ENCODE data around the gene MACROD2.

The MACROD2 gene

DNA sequence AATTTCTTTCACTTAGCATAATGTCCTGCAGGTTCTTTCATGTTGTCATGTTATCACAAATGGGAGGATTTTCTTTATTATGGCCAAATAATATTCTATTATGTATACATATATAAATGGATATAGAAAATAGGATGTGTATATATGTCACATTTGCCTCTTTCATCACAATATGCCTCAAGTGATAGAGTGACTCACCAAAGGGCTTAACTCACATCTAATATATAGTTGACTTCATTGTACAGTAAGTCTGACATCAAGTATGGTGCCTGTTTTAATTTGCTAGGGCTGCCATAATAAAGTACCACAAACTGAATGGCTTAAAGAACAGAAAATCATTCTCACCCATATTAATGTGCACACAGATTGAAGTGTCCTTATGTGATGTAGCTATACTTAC lies 778.2 kb downstream of the MACROD2 start:
- H4K20me1 ChIP-seq (ENCODE audit: low read depth, low read length), result no peaks in the 10 kb centered on the region

DNA sequence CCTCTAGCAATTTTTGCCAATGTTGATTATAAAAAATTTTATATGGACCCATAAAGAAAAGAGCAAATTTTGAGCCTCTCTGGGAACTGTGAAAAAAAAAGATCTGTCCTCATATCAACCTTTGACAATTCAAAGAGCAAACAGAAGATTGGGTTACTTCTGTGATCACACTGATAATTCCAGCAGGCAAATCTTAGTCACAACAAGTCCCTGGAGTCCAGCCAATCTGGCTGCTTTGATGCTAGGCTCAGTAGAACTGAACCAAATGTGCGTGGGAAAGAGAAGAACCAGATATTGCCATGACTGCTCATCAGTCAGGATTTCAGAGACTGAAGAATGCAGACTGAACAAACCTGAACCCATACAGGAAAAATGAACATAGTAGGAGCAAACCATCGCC lies 780.5 kb downstream of the MACROD2 start:
- Histone ChIP-seq H3K9ac (ENCODE audit: low read length) (no peak overlapping the region), H3K36me3 (ENCODE audit: low read length) (no peaks in the 10 kb centered on the region), H3K4me3 (ENCODE audit: insufficient read depth, low read length, poor library complexity, severe bottlenecking) (no peak overlapping the region), H3F3A (ENCODE audit: insufficient read depth) (no peaks in the 10 kb centered on the region), H3K79me2 (ENCODE audit: insufficient read depth, low read length) (no peaks in the 10 kb centered on the region), H3K27me3 (ENCODE audit: low read length) (no peaks in the 10 kb centered on the region), H2AFZ (ENCODE audit: low read depth, low read length, severe bottlenecking) (no peak overlapping the region), H3K27ac (ENCODE audit: low read depth, low read length) (no peak overlapping the region), H4K20me1 (ENCODE audit: low read depth, low read length) (no peaks in the 10 kb centered on the region), H3K9me2 (replicated peaks; ENCODE audit: insufficient read depth, low read length) (no peaks in the 10 kb centered on the region), H3K9me3 (ENCODE audit: insufficient read depth, low read length) (no peaks in the 10 kb centered on the region), H3K4me2 (ENCODE audit: low read depth, low read length, poor library complexity, severe bottlenecking) (no peak overlapping the region)
- TF ChIP-seq EZH2phosphoT487 (conservative IDR thresholded peaks at IDR 0.05; ENCODE audit: low read length), result no peak
- TF ChIP-seq, protein P1, sequence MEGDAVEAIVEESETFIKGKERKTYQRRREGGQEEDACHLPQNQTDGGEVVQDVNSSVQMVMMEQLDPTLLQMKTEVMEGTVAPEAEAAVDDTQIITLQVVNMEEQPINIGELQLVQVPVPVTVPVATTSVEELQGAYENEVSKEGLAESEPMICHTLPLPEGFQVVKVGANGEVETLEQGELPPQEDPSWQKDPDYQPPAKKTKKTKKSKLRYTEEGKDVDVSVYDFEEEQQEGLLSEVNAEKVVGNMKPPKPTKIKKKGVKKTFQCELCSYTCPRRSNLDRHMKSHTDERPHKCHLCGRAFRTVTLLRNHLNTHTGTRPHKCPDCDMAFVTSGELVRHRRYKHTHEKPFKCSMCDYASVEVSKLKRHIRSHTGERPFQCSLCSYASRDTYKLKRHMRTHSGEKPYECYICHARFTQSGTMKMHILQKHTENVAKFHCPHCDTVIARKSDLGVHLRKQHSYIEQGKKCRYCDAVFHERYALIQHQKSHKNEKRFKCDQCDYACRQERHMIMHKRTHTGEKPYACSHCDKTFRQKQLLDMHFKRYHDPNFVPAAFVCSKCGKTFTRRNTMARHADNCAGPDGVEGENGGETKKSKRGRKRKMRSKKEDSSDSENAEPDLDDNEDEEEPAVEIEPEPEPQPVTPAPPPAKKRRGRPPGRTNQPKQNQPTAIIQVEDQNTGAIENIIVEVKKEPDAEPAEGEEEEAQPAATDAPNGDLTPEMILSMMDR (IDR thresholded peaks at IDR 0.05; ENCODE audit: insufficient read depth, low read length, poor library complexity, severe bottlenecking), result no peak

More for the DNA sequence above, 778.2 kb downstream of the MACROD2 start:
- Histone ChIP-seq H3K9ac (ENCODE audit: low read length) (no peak overlapping the region), H3K79me2 (ENCODE audit: insufficient read depth, low read length) (no peaks in the 10 kb centered on the region), H3K4me3 (ENCODE audit: insufficient read depth, low read length, poor library complexity, severe bottlenecking) (no peak overlapping the region), H2AFZ (ENCODE audit: low read depth, low read length, severe bottlenecking) (no peak overlapping the region), H3K36me3 (ENCODE audit: low read length) (no peaks in the 10 kb centered on the region), H3F3A (ENCODE audit: insufficient read depth) (no peaks in the 10 kb centered on the region), H3K4me2 (ENCODE audit: low read depth, low read length, poor library complexity, severe bottlenecking) (no peak overlapping the region), H3K9me2 (replicated peaks; ENCODE audit: insufficient read depth, low read length) (no peaks in the 10 kb centered on the region), H3K27me3 (ENCODE audit: low read length) (no peaks in the 10 kb centered on the region), H3K9me3 (ENCODE audit: insufficient read depth, low read length) (no peaks in the 10 kb centered on the region), H3K27ac (ENCODE audit: low read depth, low read length) (no peak overlapping the region)
- TF ChIP-seq, protein P1 (IDR thresholded peaks at IDR 0.05; ENCODE audit: insufficient read depth, low read length, poor library complexity, severe bottlenecking), result no peak
- TF ChIP-seq EZH2phosphoT487 (conservative IDR thresholded peaks at IDR 0.05; ENCODE audit: low read length), result no peak

DNA sequence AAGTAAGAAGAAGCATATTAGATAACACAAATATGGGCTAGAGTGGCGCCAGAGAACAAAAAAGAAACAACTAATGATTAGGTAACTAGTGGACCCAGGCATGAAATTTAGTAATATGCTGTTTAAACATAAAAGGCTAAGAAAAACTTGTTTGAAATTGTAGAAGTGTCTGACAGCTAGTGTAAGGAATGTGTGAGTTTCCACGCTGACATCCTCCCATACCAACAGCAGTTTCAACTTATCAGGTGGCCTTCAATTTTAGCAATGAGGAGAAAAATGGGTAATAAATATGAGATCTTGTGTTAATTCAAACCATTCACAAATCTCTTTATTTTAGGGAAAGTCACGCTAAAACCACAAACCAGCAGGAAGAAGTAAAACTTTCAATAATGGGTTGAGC lies 782.3 kb downstream of the MACROD2 start:
- no peak overlapping the region for H2AFZ ChIP-seq (ENCODE audit: low read depth, low read length, severe bottlenecking)
- no peaks in the 10 kb centered on the region for H3K79me2 ChIP-seq (ENCODE audit: insufficient read depth, low read length)
- H3K9me3 ChIP-seq (ENCODE audit: insufficient read depth, low read length), result no peaks in the 10 kb centered on the region
- H4K20me1 ChIP-seq (ENCODE audit: low read depth, low read length), result no peaks in the 10 kb centered on the region
- no peak overlapping the region for H3K9ac ChIP-seq (ENCODE audit: low read length)
- no peak overlapping the region for H3K4me3 ChIP-seq (ENCODE audit: insufficient read depth, low read length, poor library complexity, severe bottlenecking)
- TF ChIP-seq, protein P1 (IDR thresholded peaks at IDR 0.05; ENCODE audit: insufficient read depth, low read length, poor library complexity, severe bottlenecking), result no peak
- TF ChIP-seq EZH2phosphoT487 (conservative IDR thresholded peaks at IDR 0.05; ENCODE audit: low read length), result no peak
- H3K27me3 ChIP-seq (ENCODE audit: low read length), result no peaks in the 10 kb centered on the region
- H3F3A ChIP-seq (ENCODE audit: insufficient read depth), result no peaks in the 10 kb centered on the region
- no peak overlapping the region for H3K27ac ChIP-seq (ENCODE audit: low read depth, low read length)
- no peak overlapping the region for H3K4me2 ChIP-seq (ENCODE audit: low read depth, low read length, poor library complexity, severe bottlenecking)
- H3K9me2 ChIP-seq (replicated peaks; ENCODE audit: insufficient read depth, low read length), result no peaks in the 10 kb centered on the region
- no peaks in the 10 kb centered on the region for H3K36me3 ChIP-seq (ENCODE audit: low read length)
